Measurements from ENCODE around the gene C1orf21.

- TF ChIP-seq GATA2 (IDR thresholded peaks at IDR 0.05; ENCODE audit: low read depth, low read length): no peak
- no peak for TF ChIP-seq GATA3 (IDR thresholded peaks at IDR 0.05; ENCODE audit: low read depth, low read length)
These were observed 111.3 kb downstream of the C1orf21 start for GRCh38 chr1:184497959-184498723.
